ENCODE measurements around the gene LRP1B.

Gene LRP1B

GRCh38 chr2:140808211-140808610 is 1322.6 kb downstream of the LRP1B start:
- no peak for DNase-seq (ENCODE audit: low spot score)

GRCh38 chr2:140804700-140805260 is 1326.0 kb downstream of the LRP1B start:
- DNase-seq (ENCODE audit: low spot score), result no peak

GRCh38 chr2:140801311-140801710 is 1329.5 kb downstream of the LRP1B start:
- DNase-seq (ENCODE audit: low spot score), result no peak

- DNase-seq (ENCODE audit: low spot score), result no peak
Observed at GRCh38 chr2:140797718-140798117, 1333.1 kb downstream of the LRP1B start.

GRCh38 chr2:140791802-140792201 is 1339.0 kb downstream of the LRP1B start:
- DNase-seq (ENCODE audit: low spot score), result no peak

- DNase-seq (ENCODE audit: low spot score), result no peak
Observed at GRCh38 chr2:140786585-140786984, 1344.2 kb downstream of the LRP1B start.

GRCh38 chr2:140775411-140775810 is 1355.4 kb downstream of the LRP1B start:
- no peak for DNase-seq (ENCODE audit: low spot score)

GRCh38 chr2:140770645-140771044 is 1360.2 kb downstream of the LRP1B start:
- DNase-seq (ENCODE audit: low spot score), result no peak

- no peak for DNase-seq (ENCODE audit: low spot score)
Observed at GRCh38 chr2:140761807-140762206, 1369.0 kb downstream of the LRP1B start.

- no peak for DNase-seq (ENCODE audit: low spot score)
Observed at GRCh38 chr2:140759426-140760156, 1371.2 kb downstream of the LRP1B start.

GRCh38 chr2:140747665-140748064 is 1383.2 kb downstream of the LRP1B start:
- no peak for DNase-seq (ENCODE audit: low spot score)

- DNase-seq (ENCODE audit: low spot score), result no peak
Observed at GRCh38 chr2:140747090-140747489, 1383.7 kb downstream of the LRP1B start.

GRCh38 chr2:140744379-140744778 is 1386.4 kb downstream of the LRP1B start:
- no peak for DNase-seq (ENCODE audit: low spot score)

- no peak for DNase-seq (ENCODE audit: low spot score)
Observed at GRCh38 chr2:140737006-140737405, 1393.8 kb downstream of the LRP1B start.

- DNase-seq (ENCODE audit: low spot score), result no peak
Observed at GRCh38 chr2:140734992-140735391, 1395.8 kb downstream of the LRP1B start.

- DNase-seq (ENCODE audit: low spot score), result no peak
Observed at GRCh38 chr2:140718999-140719398, 1411.8 kb downstream of the LRP1B start.

GRCh38 chr2:140717481-140717880 is 1413.3 kb downstream of the LRP1B start:
- no peak for DNase-seq (ENCODE audit: low spot score)

- DNase-seq (ENCODE audit: low spot score), result no peak
Observed at GRCh38 chr2:140714586-140714985, 1416.2 kb downstream of the LRP1B start.

- DNase-seq (ENCODE audit: low spot score), result no peak
Observed at GRCh38 chr2:140711867-140712266, 1418.9 kb downstream of the LRP1B start.

GRCh38 chr2:140701726-140702125 is 1429.1 kb downstream of the LRP1B start:
- no peak for DNase-seq (ENCODE audit: low spot score)

GRCh38 chr2:140698636-140699035 is 1432.2 kb downstream of the LRP1B start:
- DNase-seq (ENCODE audit: low spot score), result no peak

GRCh38 chr2:140696449-140696848 is 1434.4 kb downstream of the LRP1B start:
- no peak for DNase-seq (ENCODE audit: low spot score)

- no peak for DNase-seq (ENCODE audit: low spot score)
Observed at GRCh38 chr2:140695155-140695554, 1435.7 kb downstream of the LRP1B start.

GRCh38 chr2:140687825-140688224 is 1443.0 kb downstream of the LRP1B start:
- no peak for DNase-seq (ENCODE audit: low spot score)
